OCI-LY1 (cell line): ENCODE data around the gene LIPT1.

Experiments used
- CTCF ChIP-seq: fragments of 200-600 bp; sonication (generic), shearing (Covaris generic); IDR thresholded peaks from 2 replicates; pipeline ENCODE4 v1.5.1; 2017; ENCODE audit warnings: mild to moderate bottlenecking, antibody characterized with exemption, low read length, moderate library complexity, mixed read lengths
- EZH2 ChIP-seq: fragments of 200-600 bp; sonication (generic), shearing (Covaris generic); IDR thresholded peaks from 2 replicates; pipeline ENCODE4 v1.8.0; 2017; ENCODE audit warnings: borderline replicate concordance, mixed run types, mild to moderate bottlenecking, antibody characterized with exemption, low read length, moderate library complexity, mixed read lengths

- TF ChIP-seq CTCF (no peak), EZH2 (no peak)
These were observed 33.6 kb downstream of the LIPT1 start for GRCh38 chr2:99188357-99188756.
